Right hindlimb (tissue), 1 donor: Measurements from ENCODE around the gene MAPK8.

Experiments
- DNase-seq: peaks from one replicate; pipeline ENCODE4 v3.0.0-alpha.2; 2018

Gene MAPK8

DNA sequence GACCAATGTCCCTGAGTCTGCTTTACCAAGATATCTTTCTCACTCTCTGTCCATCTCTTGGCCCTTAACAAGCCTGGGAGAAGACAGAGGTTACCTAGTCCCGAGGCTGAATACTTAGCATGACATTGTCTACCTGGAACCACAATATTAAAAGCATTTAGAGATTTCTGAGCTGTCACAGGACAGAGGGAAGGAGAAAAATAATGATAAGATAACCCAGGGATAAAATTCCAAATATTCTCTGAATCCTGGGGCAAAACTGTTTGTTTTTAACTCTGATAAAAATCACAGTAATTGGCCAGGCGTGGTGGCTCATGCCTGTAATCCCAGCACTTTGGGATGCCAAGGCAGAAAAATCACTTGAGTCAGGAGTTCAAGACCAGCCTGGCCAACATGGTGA is 12.0 kb upstream of the MAPK8 start:
- DNase-seq: no peak

DNA sequence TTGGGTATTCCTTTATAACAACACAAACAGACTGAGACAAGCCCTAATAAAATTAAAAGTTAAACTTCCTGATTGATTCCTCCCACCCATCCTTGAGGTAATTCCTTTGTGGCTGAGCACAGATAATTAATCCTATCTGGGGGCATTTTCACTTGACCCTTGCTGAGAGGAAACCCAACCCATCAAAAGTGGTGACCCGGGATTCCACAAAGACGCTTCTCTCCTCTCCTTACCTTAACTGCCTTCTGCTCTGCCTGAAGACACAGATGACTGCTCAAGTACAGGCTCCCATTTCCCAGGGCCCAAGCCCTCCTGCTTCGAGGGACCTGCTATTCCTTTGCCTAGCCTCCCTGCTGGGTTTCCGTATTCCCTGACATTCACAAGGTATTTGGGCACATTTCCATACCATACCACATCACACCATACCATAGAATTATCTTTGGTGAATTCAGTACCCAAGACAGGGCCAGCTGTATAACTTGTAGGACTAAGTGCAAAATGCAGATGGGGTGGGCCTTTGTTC is 9.8 kb upstream of the MAPK8 start:
- DNase-seq: no peak

DNA sequence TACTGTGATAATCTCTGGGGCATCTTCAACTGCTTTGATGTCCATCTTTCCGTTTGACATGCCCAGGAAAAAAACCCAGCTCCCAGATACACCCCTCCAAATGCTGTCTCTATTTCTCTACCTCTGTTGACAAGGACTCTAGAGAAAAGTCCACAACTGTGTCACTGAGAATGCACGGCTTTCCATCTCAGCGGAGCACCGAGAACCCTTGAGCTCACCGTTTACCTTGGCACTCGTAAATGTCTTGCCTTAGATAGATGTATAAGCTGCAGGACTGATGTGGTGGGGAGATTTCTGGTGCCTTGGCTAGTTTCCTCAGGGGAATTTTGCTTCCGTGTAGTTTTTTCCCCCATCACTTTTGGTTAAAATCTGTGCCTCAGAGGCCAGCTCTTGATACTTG is 7.4 kb upstream of the MAPK8 start:
- DNase-seq: no peak

DNA sequence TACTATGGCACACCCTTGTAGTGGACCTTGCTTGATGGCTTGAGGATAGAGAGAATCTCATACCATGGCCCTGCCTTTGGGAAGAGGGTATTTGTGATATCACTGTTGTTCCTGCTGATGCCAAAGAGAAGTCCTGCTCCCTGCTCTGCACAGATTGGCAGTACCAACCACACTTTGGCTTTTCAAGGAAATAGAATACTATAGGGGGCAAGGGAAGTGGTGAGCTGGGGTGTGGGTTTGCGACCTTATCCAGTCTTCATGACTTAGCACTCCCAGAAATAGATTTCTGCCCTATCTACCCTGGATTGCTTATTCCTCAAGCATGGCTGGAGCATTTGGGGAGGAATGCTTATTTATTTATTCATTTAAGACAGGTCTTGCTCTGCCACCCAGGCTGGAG is 6.8 kb upstream of the MAPK8 start:
- no peak for DNase-seq

DNA sequence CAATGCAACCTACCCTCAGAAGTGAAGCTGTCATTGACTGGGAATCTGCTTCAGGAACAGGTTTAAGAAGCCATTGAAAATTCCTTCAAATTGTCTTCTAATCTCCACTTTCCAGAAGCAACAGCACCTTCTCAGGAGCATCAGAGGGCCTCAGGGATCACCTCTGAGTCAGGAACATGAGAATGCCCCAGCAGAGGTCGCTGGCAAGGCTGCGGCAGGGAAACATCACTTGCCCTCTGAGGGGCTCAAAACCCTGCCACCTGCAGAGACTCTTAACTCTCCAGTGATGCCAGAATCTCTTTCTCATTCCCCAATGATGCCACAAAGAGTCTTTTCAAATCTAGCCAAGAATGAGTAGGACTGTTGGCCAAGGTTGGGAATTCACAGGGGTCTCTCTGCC is 5.9 kb upstream of the MAPK8 start:
- DNase-seq: no peak

DNA sequence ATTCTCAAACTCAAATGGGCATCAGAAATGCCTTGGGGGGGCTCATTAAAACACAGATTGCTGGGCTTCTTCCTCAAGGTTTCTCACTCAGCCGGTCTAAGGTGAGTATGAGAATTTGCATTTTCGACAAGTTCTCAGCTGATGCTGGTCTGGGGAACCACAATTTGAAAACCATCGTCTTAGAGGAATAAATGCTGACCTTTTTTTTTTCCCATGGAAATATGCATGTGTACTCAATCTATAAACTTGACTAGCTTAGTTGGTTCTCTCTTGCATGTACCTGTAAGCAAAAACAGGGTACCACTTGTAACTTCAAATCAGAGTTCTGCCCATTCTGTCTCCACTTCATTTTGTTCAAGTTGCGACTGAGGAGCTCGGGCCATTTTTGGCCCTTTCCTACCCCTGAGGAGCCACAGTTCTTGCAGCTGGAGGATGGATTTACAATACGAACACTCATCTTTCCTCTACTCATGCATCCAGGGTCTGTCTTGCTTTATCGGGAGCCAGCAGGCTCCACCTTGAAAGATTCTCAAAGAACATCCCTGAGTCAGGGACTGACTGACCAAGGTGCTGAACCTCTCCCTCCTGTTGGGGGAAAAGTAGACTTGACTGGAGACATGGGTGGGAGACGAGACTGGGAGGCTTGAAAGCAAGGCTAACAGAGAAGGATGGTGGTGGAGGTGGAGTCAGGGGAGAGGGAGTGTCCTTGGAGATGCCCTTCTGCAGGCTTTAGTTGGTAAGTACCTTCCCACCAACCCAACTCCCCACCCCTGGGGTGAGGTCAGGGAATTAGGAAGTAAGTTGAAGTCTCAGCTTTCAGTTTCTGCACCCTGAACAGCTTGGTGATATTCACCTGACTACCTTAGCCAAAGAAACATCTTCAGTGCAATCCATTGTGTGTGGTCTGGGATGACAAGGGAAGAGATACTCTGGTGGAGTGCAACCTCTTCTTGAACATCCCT is 3.7 kb upstream of the MAPK8 start:
- no peak for DNase-seq

DNA sequence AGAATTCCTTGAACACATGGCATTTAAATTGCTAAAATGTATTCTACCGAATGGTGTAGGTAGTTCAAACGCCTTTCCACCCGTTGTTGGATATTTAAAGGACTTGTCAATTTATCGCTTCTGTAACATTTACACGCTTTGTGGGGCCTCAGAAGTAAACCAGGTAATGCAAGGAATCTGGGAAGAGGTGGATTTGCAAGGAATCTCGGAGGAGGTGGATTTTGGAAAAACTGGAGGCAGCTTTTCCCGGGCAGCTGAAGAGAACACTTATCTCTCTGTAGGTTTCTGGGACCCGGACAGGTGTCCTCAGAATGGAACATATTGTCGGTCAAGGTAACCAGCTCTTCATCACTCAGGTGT is 592 bp upstream of the MAPK8 start:
- no peak for DNase-seq

DNA sequence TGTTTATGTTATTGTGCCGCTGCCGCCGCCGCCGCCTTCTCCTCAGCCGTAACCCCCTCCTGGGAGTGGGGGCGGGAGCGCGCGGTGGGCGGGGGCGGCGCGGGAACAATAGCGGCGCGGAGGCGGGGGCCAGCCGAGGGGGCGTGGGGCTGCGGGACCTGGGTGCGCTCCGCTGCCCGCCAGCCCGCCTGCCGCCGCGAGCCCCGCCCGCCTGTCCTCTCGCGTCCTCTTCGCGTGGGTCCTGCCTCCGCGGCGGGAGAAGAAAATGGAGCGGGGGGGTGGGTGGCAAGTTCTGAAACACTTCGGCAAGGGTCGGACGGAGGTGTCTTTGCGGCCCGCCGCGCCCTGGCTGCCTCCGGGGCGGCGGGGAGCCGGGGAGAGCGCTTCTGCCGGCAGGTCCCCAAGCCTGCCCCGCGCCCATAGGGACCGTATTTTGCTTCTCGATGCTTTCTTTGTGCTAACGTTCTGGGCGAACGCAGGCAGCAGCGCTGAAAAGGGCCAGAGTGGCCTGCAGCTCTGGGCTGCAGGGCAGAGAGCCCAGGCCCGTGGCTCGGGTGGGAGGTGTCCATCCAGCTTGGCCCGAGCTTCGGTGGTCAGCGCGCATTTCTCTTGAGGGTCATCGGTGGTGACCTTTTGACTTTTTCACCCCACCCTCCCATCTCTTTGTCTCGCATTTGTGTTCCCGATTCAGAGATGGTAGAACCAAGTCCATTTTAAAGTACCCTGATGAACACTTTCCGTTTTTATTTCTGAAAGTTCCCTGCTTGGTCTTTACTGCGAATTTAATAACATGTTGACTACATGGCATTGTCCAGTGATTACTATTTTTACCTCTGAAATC is 613 bp downstream of the MAPK8 start:
- peak; percentile 81 for DNase-seq

DNA sequence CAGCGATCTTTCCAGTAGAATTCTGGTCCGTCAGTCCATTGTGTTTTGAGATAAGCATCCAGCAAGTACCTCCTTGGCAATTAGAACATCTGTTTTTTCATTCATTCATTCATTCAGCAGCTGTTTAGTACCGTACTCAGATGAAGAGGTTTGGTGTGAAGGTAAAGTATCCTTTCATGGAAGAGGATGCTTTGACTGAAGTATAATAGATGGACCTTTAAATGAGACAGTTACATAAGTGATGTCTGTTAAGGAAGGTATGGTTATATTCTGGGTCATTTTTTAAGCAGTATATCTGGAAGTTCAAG is 1.2 kb downstream of the MAPK8 start:
- DNase-seq: no peak

DNA sequence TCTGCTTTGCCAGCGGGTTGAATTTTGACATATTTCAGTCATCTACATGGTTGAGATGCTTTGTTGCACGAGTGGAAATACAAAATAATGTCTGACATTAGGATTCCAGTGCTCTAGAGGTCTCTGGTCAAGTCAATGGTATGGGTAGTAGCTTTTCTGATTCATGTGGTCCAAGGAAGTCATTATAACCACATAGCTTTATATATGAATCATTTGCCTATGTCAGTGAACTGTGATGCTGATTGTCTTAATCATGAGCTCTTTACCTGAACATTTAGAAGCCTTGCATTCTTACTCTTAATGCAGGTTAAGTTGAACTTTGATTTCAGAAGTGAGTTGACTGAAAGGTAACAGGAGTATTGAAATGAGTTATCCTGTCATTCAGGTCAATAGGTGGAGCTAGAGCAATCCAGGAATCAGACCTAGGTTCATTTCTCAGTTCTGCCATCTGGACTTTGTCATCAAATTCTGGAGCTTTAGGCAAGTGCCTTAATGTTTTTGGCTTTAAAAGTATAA is 3.3 kb downstream of the MAPK8 start:
- no peak for DNase-seq

DNA sequence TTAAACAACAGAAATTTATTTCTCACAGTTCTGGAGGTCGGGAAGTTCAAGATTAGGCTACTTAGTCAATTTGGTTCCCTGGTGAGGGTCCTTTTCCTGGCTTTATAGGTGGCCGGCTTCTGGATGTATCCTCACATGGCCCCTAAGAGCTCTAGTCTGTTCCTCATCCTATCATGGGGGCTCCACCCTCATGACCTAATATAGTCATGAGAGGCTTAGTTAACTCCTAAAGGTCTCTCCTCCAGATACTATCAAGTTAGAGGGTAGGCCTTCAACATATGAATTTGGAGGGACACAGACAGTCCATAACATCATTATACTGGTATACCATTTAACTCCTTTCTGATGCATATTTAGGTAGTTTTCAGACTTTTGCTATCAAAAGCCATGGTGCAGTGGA is 7.6 kb downstream of the MAPK8 start:
- DNase-seq: no peak

DNA sequence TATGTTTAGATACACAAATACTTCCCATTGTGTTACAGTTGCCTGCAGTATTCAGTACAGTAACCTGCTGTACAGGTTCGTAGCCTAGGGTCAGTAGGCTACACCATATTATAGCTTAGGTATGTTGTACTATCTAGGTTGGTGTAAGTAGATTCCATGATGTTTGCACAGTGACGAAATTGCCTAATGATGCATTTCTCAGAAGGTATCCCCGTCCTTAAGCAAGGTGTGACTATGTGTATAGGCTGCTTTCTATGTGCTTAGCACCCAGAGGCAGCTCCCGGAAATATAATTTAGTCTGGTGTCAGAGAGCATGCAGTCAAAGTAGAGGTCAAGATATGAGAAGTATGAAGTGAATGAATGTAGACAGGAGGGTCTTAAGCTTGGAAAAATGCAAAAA is 9.8 kb downstream of the MAPK8 start:
- DNase-seq: no peak

DNA sequence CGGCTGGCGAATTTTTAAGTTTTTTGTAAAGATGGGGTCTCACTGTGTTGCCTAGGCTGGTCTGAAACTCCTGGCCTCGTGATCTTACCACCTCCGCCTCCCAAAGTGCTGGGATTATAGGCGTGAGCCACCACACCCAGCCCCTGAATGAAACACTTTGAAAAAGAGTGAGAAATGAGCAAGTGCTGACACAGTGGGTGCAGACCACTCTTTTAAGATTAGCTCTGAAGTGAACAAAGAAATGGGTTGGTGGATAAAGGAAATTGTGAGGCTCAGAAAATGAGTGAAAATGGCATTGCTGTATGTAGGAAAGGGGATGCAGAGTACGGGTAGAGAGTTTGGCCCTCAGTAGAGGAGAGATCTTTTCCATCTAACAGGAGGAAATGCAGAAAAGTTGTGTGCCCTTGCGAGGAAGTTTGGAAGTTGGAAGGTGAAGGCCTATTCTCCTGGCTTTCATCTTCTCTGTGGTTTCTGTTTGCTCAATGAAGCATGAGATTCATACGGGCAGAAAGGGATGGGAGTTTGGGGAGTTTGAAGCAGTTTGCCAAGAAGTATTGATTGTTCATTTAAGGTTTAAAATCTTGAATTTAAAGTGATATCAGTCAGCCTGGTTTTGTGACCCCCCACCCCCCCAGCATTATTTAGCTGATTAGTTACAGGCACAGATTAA is 11.0 kb downstream of the MAPK8 start:
- no peak for DNase-seq

DNA sequence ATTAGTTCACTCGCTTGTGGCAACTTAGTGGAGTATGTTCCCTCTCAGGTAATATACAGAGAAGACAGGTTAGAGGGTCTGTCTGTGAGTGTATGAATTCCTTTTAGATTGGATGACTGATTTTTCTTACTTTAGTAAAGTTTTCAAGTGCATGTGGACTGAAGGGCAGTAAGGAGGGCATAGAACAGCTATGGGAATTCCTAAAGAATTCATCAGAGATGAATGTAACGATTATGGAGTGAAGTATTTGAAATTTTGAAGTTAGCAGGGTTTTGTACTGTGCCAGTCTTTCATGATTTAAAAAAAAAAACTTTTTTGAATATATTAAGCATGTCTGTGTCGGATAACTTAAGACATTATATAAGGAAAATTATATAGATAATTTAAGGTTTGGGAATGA is 15.5 kb downstream of the MAPK8 start:
- DNase-seq: no peak

DNA sequence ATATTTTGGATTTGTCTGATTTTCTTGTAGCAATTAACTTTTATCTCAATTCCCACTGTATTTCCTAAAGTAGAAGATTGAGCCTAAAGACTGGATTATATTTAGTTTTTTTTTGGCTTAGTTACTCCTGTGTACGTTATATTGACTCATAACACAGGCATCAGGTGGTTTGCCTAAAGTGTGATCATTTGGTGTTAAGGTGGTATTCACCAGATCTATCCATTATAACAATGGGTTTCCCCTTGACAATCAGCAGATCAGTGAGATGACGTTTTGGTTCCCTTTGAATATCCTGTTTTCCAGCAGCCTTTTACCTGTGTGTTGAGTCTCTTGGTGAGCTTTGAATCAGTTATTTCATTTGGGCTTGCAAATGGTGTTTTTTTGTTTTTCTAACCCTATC is 18.1 kb downstream of the MAPK8 start:
- no peak for DNase-seq

DNA sequence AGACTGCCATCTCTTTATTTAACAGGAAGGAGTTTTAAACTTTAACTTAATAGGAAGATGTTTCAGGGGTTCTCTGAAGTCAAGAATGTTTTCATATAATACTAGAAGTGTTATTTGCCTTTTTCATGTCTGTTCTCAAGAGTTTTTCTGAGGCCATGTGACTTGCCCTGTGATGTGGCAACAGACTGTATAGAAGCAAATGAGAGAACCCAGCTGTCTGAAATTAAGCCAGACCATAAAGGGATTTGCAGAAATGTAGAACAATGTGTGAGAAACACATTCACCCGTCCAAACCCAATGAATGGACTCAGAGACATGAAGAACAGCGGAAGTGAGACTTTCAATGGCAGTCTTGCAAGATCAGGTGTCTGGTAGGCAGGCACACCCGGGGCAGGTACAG is 23.8 kb downstream of the MAPK8 start:
- no peak for DNase-seq

DNA sequence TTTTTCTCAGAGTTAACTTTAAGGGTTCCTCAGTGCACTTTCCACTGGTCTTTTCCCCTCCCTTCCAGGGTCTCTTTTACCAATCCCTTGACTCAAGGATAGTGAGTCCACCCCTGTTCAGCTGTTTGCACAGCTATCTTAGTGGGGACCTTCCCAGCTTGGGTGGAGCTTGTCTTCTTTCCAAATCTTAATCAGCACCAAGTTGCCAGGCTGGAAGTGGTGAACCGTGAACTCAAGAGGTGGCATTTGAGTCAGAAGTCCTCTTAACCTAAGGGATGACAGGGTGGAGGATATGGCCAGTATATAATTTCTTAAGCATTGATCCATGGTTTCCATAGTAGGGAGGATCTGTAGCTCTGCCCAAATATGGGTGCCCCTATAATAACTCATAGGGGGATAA is 25.0 kb downstream of the MAPK8 start:
- no peak for DNase-seq

DNA sequence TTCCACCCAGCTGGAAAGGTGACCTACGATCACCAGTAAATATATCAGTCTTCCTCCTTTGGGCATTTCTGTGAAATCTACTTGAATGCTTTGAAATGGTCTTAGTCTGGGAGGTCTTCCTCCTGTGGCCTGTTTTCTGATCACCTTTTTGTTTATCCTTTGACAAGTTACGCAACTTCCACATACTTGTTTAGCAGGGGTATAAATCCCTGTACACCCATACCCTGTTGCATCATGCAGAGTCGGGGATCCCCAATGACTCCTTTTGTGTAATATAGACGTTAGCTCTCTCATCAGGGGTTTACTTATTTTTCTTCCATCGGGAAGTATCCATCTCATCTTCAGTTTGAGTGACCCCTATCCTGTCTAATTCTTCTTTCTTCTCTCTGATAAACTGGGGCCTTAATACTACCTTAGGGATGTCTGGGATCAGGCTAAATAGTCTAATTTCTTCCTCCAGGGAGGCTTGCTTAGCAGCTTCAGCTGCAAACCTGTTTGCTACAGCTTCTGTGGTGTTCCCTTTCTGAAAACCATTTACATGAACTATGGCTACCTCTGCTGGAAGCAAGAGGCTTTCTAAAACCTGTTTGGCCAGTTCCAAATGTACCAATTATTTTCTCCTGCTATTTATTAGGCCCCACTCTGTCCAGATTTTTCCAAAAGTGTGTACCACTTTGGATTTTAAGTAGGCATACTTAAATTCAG is 25.8 kb downstream of the MAPK8 start:
- no peak for DNase-seq

DNA sequence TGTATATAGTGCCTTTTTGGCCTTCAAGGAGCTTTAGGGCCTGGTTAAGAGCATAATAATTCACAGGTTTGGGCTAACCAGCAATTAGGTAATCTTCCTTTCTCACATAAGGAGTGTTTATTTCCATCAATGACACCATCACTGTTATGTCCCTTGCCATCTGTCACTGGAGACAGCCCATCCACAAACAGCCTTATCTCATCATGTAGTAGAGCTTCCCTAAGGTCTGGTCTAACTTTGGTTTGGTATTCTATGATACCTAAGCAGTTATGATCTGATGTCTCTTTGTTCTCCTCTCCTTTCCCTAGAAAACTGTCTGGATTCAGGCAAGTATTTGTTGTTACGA is 26.4 kb downstream of the MAPK8 start:
- DNase-seq: no peak

DNA sequence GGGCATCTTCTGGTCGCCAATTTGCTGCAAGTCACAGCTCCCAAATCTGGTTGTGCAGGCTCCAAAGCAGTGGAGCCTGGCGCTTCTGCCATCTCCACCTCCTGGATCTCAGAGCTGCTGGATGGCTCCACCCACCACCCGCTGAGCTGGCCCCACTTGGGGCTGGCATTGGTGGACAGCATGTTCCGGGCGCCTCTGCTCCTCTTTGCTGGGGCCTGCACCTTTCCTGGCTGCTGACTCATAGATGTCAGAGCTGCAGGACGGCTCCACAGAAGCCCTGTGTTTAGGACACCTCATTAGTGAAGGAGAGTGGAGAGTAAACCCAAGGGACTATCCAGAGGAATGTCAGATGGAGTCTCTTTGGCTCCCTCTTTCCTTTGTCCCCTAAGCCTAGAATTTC is 27.4 kb downstream of the MAPK8 start:
- DNase-seq: no peak

DNA sequence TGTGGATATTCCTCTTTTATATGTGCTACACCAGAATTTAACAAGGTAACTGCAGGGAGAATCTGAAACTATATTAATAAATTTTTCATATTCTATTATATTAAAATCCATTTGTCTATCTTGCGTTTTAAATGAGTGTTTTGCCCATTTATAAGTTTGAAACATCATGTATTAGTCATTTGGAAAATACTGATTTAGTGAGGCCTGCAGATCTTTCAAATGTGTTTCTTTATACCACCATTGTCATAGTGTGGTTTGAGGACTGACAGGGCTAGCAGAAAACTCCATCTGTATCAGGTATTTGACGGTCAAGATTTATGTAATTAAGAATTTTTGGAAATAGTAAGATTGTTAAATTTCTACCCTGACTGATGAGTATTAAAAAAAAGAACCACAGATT is 29.3 kb downstream of the MAPK8 start:
- no peak for DNase-seq

DNA sequence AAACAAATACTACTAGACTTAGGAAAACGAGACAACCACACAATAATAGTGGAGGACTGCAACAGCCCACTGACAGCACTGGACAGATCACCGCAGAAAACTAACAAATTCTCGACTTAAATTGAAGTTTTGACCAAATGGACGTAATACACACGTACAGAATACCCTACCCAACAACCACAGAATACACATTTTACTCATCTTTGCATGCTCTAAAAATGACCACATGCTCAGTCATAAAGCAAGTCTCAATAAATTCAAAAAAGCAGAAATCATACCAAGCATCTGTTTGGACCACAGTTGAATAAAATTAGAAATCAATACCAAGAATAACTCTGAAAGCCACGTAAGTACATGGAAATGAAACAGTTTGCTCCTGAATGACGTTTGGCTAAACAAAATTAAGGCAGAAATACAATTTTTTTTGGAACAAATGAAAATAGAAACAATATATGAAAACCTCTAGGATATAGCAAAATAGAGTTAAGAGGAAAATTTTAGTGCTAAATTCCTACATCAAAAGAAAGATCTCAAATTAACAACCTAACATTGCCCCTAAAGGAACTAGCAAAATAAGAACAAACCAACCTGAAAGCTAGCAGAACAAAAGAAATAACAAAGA is 30.6 kb downstream of the MAPK8 start:
- no peak for DNase-seq
